GM12891 (cell line): ENCODE results near the gene LARP4B.

Experiments used
- DNase-seq: peaks from one replicate; pipeline ENCODE4 v3.0.0; 2011; ENCODE audit warnings: low spot score; ENCODE audit not compliant: insufficient read length
- FAIRE-seq: peaks from 2 replicates; lab custom pipeline; 2011; peaks lifted over from hg19 to GRCh38; lab: Jason Lieb, UNC
- PAX5 ChIP-seq: IDR thresholded peaks from 2 replicates; pipeline ENCODE4 v1.6.1; 2011; ENCODE audit warnings: low read length, moderate library complexity, mild to moderate bottlenecking; ENCODE audit not compliant: insufficient read depth, severe bottlenecking
- POLR2A ChIP-seq: IDR thresholded peaks from 2 replicates; pipeline ENCODE4 v1.6.1; 2011; ENCODE audit warnings: low read depth, low read length, control low read depth
- POLR2AphosphoS5 ChIP-seq: IDR thresholded peaks from 2 replicates; pipeline ENCODE4 v1.6.1; 2011; ENCODE audit warnings: low read depth, low read length, control low read depth
- POU2F2 ChIP-seq: IDR thresholded peaks from 2 replicates; pipeline ENCODE4 v1.6.1; 2011; ENCODE audit warnings: low read depth, mild to moderate bottlenecking, control low read depth, low read length, moderate library complexity
- SPI1 ChIP-seq: IDR thresholded peaks from 2 replicates; pipeline ENCODE4 v1.6.1; 2011; ENCODE audit warnings: low read depth, low read length, control low read depth
- TAF1 ChIP-seq: IDR thresholded peaks from 2 replicates; pipeline ENCODE4 v1.6.1; 2011; ENCODE audit warnings: low read depth, low read length, control low read depth

The LARP4B gene

GRCh38 chr10:845526-845925 is 86.0 kb downstream of the LARP4B start:
- FAIRE-seq (no peak), DNase-seq (no peak)
- TF ChIP-seq TAF1 (no peak), PAX5 (no peak), SPI1 (no peak), POLR2AphosphoS5 (no peak), POU2F2 (no peak), POLR2A (no peak)

- TF ChIP-seq PAX5 (no peak), POU2F2 (no peak), TAF1 (no peak), POLR2AphosphoS5 (no peak), POLR2A (no peak), SPI1 (no peak)
- no peak for DNase-seq
- no peak for FAIRE-seq
Observed at GRCh38 chr10:844552-844951, 87.0 kb downstream of the LARP4B start.

GRCh38 chr10:843703-844102 is 87.8 kb downstream of the LARP4B start:
- TF ChIP-seq PAX5 (no peak), POLR2AphosphoS5 (no peak), POU2F2 (no peak)
- DNase-seq, result no peak
- FAIRE-seq, result no peak

GRCh38 chr10:842795-843194 is 88.7 kb downstream of the LARP4B start:
- FAIRE-seq (no peak), DNase-seq (no peak)
- TF ChIP-seq POU2F2, result no peak
- no peak for TF ChIP-seq POLR2AphosphoS5
- no peak for TF ChIP-seq POLR2A
- TF ChIP-seq PAX5, result no peak
- TF ChIP-seq TAF1, result no peak
- TF ChIP-seq SPI1, result no peak

GRCh38 chr10:841535-841934 is 90.0 kb downstream of the LARP4B start:
- DNase-seq (no peak), FAIRE-seq (no peak)
- TF ChIP-seq POLR2AphosphoS5 (no peak), TAF1 (no peak), POU2F2 (no peak)

GRCh38 chr10:839550-840205 is 91.8 kb downstream of the LARP4B start:
- DNase-seq (no peak), FAIRE-seq (peak; percentile 56)
- no peak for TF ChIP-seq PAX5
- TF ChIP-seq SPI1, result no peak
- TF ChIP-seq POLR2A, result no peak
- TF ChIP-seq POLR2AphosphoS5, result no peak
- TF ChIP-seq POU2F2, result no peak
- no peak for TF ChIP-seq TAF1

GRCh38 chr10:836782-837181 is 94.7 kb downstream of the LARP4B start:
- FAIRE-seq (no peak), DNase-seq (no peak)
- no peak for TF ChIP-seq PAX5
- TF ChIP-seq POLR2AphosphoS5, result no peak
- no peak for TF ChIP-seq TAF1
- TF ChIP-seq POLR2A, result no peak
- TF ChIP-seq POU2F2, result no peak
- TF ChIP-seq SPI1, result no peak

- TF ChIP-seq POLR2AphosphoS5 (no peak), SPI1 (no peak), TAF1 (no peak), POU2F2 (no peak), PAX5 (no peak), POLR2A (no peak)
- DNase-seq (no peak), FAIRE-seq (no peak)
Observed at GRCh38 chr10:834493-834892, 97.0 kb downstream of the LARP4B start.

- DNase-seq, result no peak
- no peak for FAIRE-seq
- TF ChIP-seq SPI1, result no peak
- TF ChIP-seq POLR2AphosphoS5, result no peak
- TF ChIP-seq PAX5, result no peak
- no peak for TF ChIP-seq TAF1
- no peak for TF ChIP-seq POU2F2
- TF ChIP-seq POLR2A, result no peak
Observed at GRCh38 chr10:829241-829640, 102.3 kb downstream of the LARP4B start.

- DNase-seq (no peak), FAIRE-seq (no peak)
- no peak for TF ChIP-seq TAF1
- TF ChIP-seq SPI1, result no peak
- TF ChIP-seq POLR2A, result no peak
- no peak for TF ChIP-seq POLR2AphosphoS5
- TF ChIP-seq POU2F2, result no peak
- no peak for TF ChIP-seq PAX5
Observed at GRCh38 chr10:828191-828590, 103.3 kb downstream of the LARP4B start.

- TF ChIP-seq POLR2A (no peak), SPI1 (no peak), POU2F2 (no peak), PAX5 (no peak), TAF1 (no peak), POLR2AphosphoS5 (no peak)
- DNase-seq (no peak), FAIRE-seq (no peak)
Observed at GRCh38 chr10:824946-825345, 106.6 kb downstream of the LARP4B start.
